PC-3 (cell line): ENCODE results near the gene GATAD2A. TPM values are rescaled to one million over a fixed set of nuclear protein-coding genes. Genes with fewer than 3 reads are reported as not detected.

Source experiments
- ATAC-seq: fragments of 200-7000 bp; cut with Tn5 transposase; 2 replicates; pipeline ENCODE4 v1.9.1; 2020; ENCODE audit warnings: mild to moderate bottlenecking, moderate library complexity
- BruUV-seq: library from RNA; stranded (reverse); fragments of 400-500 nt; replicated peaks from 2 replicates; lab custom pipeline; 2021; lab: Mats Ljungman, UMichigan
- CTCF ChIA-PET: fragments of 300-600 bp; sonication (Branson Sonifier 250); formaldehyde crosslinking; loops from one replicate; lab custom pipeline; 2022; ENCODE audit warnings: antibody characterized with exemption; lab: Charles Lee
- POLR2A ChIA-PET: fragments of 300-600 bp; sonication (Branson Sonifier 250); formaldehyde crosslinking; loops from one replicate; lab custom pipeline; 2022; ENCODE audit warnings: antibody characterized with exemption; ENCODE audit not compliant: unreplicated experiment; lab: Charles Lee
- DNase-seq: peaks from one replicate; pipeline ENCODE4 v3.0.0-alpha.2; 2015
- H2AFZ ChIP-seq: fragments of 300-600 bp; sonication (generic); 2 replicates; pipeline ENCODE4 v1.6.0; 2016; ENCODE audit warnings: antibody characterized with exemption, low read length
- H3F3A ChIP-seq: fragments of 300-600 bp; sonication (generic); one replicate; pipeline ENCODE4 v1.6.0; 2017; ENCODE audit warnings: antibody characterized with exemption, low read length, control low read depth, mild to moderate bottlenecking; ENCODE audit not compliant: unreplicated experiment
- H3K27ac ChIP-seq: fragments of 300-600 bp; sonication (generic); 2 replicates; pipeline ENCODE4 v1.5.1; 2016; ENCODE audit warnings: mild to moderate bottlenecking, low read length
- H3K27me3 ChIP-seq: fragments of 300-600 bp; sonication (generic); 2 replicates; pipeline ENCODE4 v1.6.1; 2016; ENCODE audit warnings: low read length, mixed read lengths
- H3K36me3 ChIP-seq: fragments of 300-600 bp; sonication (generic); 2 replicates; pipeline ENCODE4 v1.6.1; 2016; ENCODE audit warnings: low read depth, mixed run types, low read length, mixed read lengths
- H3K4me1 ChIP-seq: fragments of 300-600 bp; sonication (generic); 2 replicates; pipeline ENCODE4 v1.5.1; 2016; ENCODE audit warnings: low read length; ENCODE audit not compliant: insufficient read depth
- H3K4me2 ChIP-seq: fragments of 300-600 bp; sonication (generic); 2 replicates; pipeline ENCODE4 v1.6.0; 2016; ENCODE audit warnings: low read length
- H3K4me3 ChIP-seq: fragments of 300-600 bp; sonication (generic); 2 replicates; pipeline ENCODE4 v1.5.1; 2016; ENCODE audit warnings: mild to moderate bottlenecking, low read length, mixed read lengths
- H3K79me2 ChIP-seq: fragments of 300-600 bp; sonication (generic); 2 replicates; pipeline ENCODE4 v1.6.1; 2017; ENCODE audit warnings: low read length, mixed read lengths
- H3K9ac ChIP-seq: fragments of 300-600 bp; sonication (generic); 2 replicates; pipeline ENCODE4 v1.6.0; 2016; ENCODE audit warnings: mild to moderate bottlenecking, low read length
- H3K9me2 ChIP-seq: fragments of 300-600 bp; sonication (generic); replicated peaks from 2 replicates; pipeline ENCODE4 v1.6.1; 2016; ENCODE audit warnings: mixed run types, low read length, mixed read lengths
- H3K9me3 ChIP-seq: fragments of 300-600 bp; sonication (generic); 2 replicates; pipeline ENCODE4 v1.6.1; 2016; ENCODE audit warnings: low read length, mixed read lengths
- H4K20me1 ChIP-seq: fragments of 300-600 bp; sonication (generic); 2 replicates; pipeline ENCODE4 v1.6.1; 2016; ENCODE audit warnings: low read length, mixed read lengths
- CTCF ChIP-seq: fragments of 300-600 bp; sonication (generic); conservative IDR thresholded peaks from 2 replicates; pipeline ENCODE4 v1.5.1; 2017; ENCODE audit warnings: antibody characterized with exemption, low read depth, mild to moderate bottlenecking, low read length
- EZH2 ChIP-seq: fragments of 300-600 bp; sonication (generic); IDR thresholded peaks from one replicate; pipeline ENCODE4 v1.6.1; 2017; ENCODE audit warnings: antibody characterized with exemption, mild to moderate bottlenecking, low read length; ENCODE audit not compliant: unreplicated experiment
- EZH2phosphoT487 ChIP-seq: fragments of 300-600 bp; sonication (generic); IDR thresholded peaks from 2 replicates; pipeline ENCODE4 v1.6.1; 2018; ENCODE audit warnings: mild to moderate bottlenecking, antibody characterized with exemption, low read length, borderline replicate concordance
- intact Hi-C: fragments of 100-400 bp; cut with micrococcal nuclease; formaldehyde crosslinking; loops from 2 replicates; pipeline ENCODE4 v1.9.0; 2023
- total RNA-seq: library from RNA; depleted of rRNA; stranded (reverse); fragments of >200 nt; gene quantifications from 2 replicates; pipeline ENCODE4 v1.2.3, GENCODE V29; 2014

GATAD2A gene
- total RNA-seq, 1 experiment from 2014 or later, result 104 TPM

GRCh38 chr19:19416280-19416679, 10.8 kb downstream of the GATAD2A start:
- Histone ChIP-seq H3K27me3 (no peaks in the 10 kb centered on the region), H4K20me1 (peaks cover 58% of the 10 kb centered on the region), H3K79me2 (peaks cover 97% of the 10 kb centered on the region), H3K36me3 (no peaks in the 10 kb centered on the region; the same call in 1 of the 2 replicates), H3K4me3 (no peak overlapping the region), H3K27ac (no peak overlapping the region), H3K4me2 (no peak overlapping the region), H3F3A (no peaks in the 10 kb centered on the region), H2AFZ (no peak overlapping the region), H3K9me2 (no peaks in the 10 kb centered on the region), H3K9ac (no peak overlapping the region), H3K4me1 (no peaks in the 10 kb centered on the region), H3K9me3 (no peaks in the 10 kb centered on the region)
- BruUV-seq, result no TSS peak
- TF ChIP-seq CTCF, result no peak
- TF ChIP-seq EZH2, result no peak
- no peak for TF ChIP-seq EZH2phosphoT487
- ATAC-seq, result no peak
- intact Hi-C loops, result no loop called here
- no peak for DNase-seq
- CTCF ChIA-PET, result no interaction called here
- POLR2A ChIA-PET, result no interaction called here

GRCh38 chr19:19417046-19417445, 11.6 kb downstream of the GATAD2A start:
- peaks cover 98% of the 10 kb centered on the region for H3K79me2 ChIP-seq
- ChIA-PET CTCF (no interaction called here), POLR2A (no interaction called here)
- H3K27me3 ChIP-seq, result no peaks in the 10 kb centered on the region
- no peak overlapping the region for H2AFZ ChIP-seq
- H3K9me2 ChIP-seq, result no peaks in the 10 kb centered on the region
- intact Hi-C loops, result no loop called here
- no peaks in the 10 kb centered on the region; the same call in 1 of the 2 replicates for H3K36me3 ChIP-seq
- no peaks in the 10 kb centered on the region for H3F3A ChIP-seq
- no peak overlapping the region for H3K9ac ChIP-seq
- H3K4me1 ChIP-seq, result no peaks in the 10 kb centered on the region
- no peaks in the 10 kb centered on the region for H3K9me3 ChIP-seq
- ATAC-seq (no peak), DNase-seq (no peak)
- no peak overlapping the region for H3K27ac ChIP-seq
- H4K20me1 ChIP-seq, result peaks cover 60% of the 10 kb centered on the region
- BruUV-seq, result no TSS peak
- no peak overlapping the region for H3K4me3 ChIP-seq
- TF ChIP-seq EZH2, result no peak
- TF ChIP-seq EZH2phosphoT487, result no peak
- no peak for TF ChIP-seq CTCF
- H3K4me2 ChIP-seq, result no peak overlapping the region

- ATAC-seq (no peak), DNase-seq (no peak)
- Histone ChIP-seq H3K9me3 (no peaks in the 10 kb centered on the region), H3K79me2 (peaks cover 99% of the 10 kb centered on the region), H3K4me1 (no peaks in the 10 kb centered on the region), H3F3A (no peaks in the 10 kb centered on the region), H3K27me3 (no peaks in the 10 kb centered on the region), H3K4me3 (no peak overlapping the region), H3K27ac (no peak overlapping the region), H3K4me2 (no peak overlapping the region), H3K9me2 (no peaks in the 10 kb centered on the region), H4K20me1 (peaks cover 60% of the 10 kb centered on the region), H3K36me3 (no peaks in the 10 kb centered on the region; the same call in 1 of the 2 replicates), H2AFZ (no peak overlapping the region), H3K9ac (no peak overlapping the region)
- intact Hi-C loops, result no loop called here
- no TSS peak for BruUV-seq
- no peak for TF ChIP-seq EZH2
- TF ChIP-seq CTCF, result no peak
- ChIA-PET POLR2A (no interaction called here), CTCF (no interaction called here)
Observed at GRCh38 chr19:19417628-19418245, 12.3 kb downstream of the GATAD2A start.
